ENCODE measurements around the gene OR5B3. TPM values are rescaled to one million over a fixed set of nuclear protein-coding genes. Genes with fewer than 3 reads are reported as not detected.

Gene OR5B3
- polyA plus RNA-seq, 1 donor (not counting 4 experiments of a cell fraction or from before 2014, with no cell fraction given): not detected

DNA sequence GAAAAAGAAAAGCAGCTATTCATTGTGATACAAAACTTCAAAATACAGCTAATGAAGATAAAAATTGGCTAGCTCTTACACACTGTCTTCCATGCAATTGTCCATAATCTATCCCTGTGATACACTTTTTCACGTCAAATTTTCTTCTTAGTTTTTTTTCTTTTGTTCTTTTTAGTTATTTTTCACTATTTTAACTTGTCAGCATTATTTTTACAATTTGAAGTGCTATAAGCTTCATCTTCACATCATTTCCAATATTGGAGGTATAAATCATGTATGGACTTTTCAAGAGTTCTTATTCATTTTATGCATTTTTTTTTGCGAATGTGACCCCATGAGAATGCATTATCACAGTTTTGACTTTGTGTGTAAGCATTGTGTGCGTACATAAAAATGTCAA is 51.9 kb downstream of the OR5B3 start:
- Histone ChIP-seq H3K79me2 (ENCODE audit: control insufficient read depth, insufficient read depth, low read length) (no peaks in the 10 kb centered on the region), H4K20me1 (ENCODE audit: control insufficient read depth, extremely low read depth, insufficient read depth, low read length) (no peaks in the 10 kb centered on the region), H3K4me2 (ENCODE audit: control insufficient read depth, extremely low read depth, insufficient read depth, low read depth, low read length) (no peak overlapping the region), H3K36me3 (ENCODE audit: control insufficient read depth in 2 of 2, extremely low read depth in 1 of 2, insufficient read depth in 2 of 2, low read length in 2 of 2) (no peaks in the 10 kb centered on the region), H3K9me1 (ENCODE audit: control insufficient read depth, extremely low read depth, insufficient read depth, low read length) (no peaks in the 10 kb centered on the region), H3K4me3 (ENCODE audit: control insufficient read depth in 2 of 3, extremely low read depth in 1 of 3, insufficient read depth in 2 of 3, low read depth in 1 of 3, low read length in 3 of 3) (no peak overlapping the region), H3K27me3 (ENCODE audit: control insufficient read depth, extremely low read depth, insufficient read depth, low read length) (no peaks in the 10 kb centered on the region), H3K9me3 (ENCODE audit: control insufficient read depth, low read depth, low read length) (no peaks in the 10 kb centered on the region), H3K27ac (ENCODE audit: control insufficient read depth, insufficient read depth, low read length) (no peak overlapping the region), H3K4me1 (ENCODE audit: control insufficient read depth, extremely low read depth, insufficient read depth, low read length) (no peaks in the 10 kb centered on the region), H2AFZ (ENCODE audit: control insufficient read depth, low read length) (no peak overlapping the region), H3K9ac (ENCODE audit: control insufficient read depth, extremely low read depth, insufficient read depth, low read length) (no peak overlapping the region)
- dilution Hi-C loops (cut with MboI; ENCODE audit: extremely low pct_ligation_motif_present, low sequenced_read_pairs): no loop called here
- DNase-seq (ENCODE audit: low read depth, low spot score): no peak
- FAIRE-seq: no peak
- TF ChIP-seq, protein P1, sequence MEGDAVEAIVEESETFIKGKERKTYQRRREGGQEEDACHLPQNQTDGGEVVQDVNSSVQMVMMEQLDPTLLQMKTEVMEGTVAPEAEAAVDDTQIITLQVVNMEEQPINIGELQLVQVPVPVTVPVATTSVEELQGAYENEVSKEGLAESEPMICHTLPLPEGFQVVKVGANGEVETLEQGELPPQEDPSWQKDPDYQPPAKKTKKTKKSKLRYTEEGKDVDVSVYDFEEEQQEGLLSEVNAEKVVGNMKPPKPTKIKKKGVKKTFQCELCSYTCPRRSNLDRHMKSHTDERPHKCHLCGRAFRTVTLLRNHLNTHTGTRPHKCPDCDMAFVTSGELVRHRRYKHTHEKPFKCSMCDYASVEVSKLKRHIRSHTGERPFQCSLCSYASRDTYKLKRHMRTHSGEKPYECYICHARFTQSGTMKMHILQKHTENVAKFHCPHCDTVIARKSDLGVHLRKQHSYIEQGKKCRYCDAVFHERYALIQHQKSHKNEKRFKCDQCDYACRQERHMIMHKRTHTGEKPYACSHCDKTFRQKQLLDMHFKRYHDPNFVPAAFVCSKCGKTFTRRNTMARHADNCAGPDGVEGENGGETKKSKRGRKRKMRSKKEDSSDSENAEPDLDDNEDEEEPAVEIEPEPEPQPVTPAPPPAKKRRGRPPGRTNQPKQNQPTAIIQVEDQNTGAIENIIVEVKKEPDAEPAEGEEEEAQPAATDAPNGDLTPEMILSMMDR (optimal IDR thresholded peaks at IDR 0.05 in 1 of 3, IDR thresholded peaks at IDR 0.05 in 1 of 3, conservative IDR thresholded peaks at IDR 0.05 in 1 of 3; ENCODE audit: extremely low read depth in 1 of 3, insufficient read depth in 2 of 3, low read length in 3 of 3): no peak
- TF ChIP-seq EZH2 (IDR thresholded peaks at IDR 0.05; ENCODE audit: low read length): no peak

Other genes with a start within 250 kb of the OR5B3 start
- not detected in 3 replicates for gene OR9Q2, start 217.8 kb downstream of the OR5B3 start, polyA plus RNA-seq
- not detected in 3 replicates for gene OR1S2, start 202.7 kb downstream of the OR5B3 start, polyA plus RNA-seq
- not detected in 3 replicates for gene OR1S1, start 194.2 kb downstream of the OR5B3 start, polyA plus RNA-seq
- not detected in 3 replicates for gene OR10Q1, start 178.0 kb downstream of the OR5B3 start, polyA plus RNA-seq
- gene OR10W1, start 138.6 kb downstream of the OR5B3 start, polyA plus RNA-seq: not detected in 3 replicates
- gene OR5B17, start 47.8 kb downstream of the OR5B3 start, polyA plus RNA-seq: not detected in 3 replicates
- not detected in 3 replicates for gene OR5B2, start 21.2 kb upstream of the OR5B3 start, polyA plus RNA-seq
- not detected in 3 replicates for gene OR5B12, start 35.4 kb upstream of the OR5B3 start, polyA plus RNA-seq
- gene OR5B21, start 101.2 kb upstream of the OR5B3 start, polyA plus RNA-seq: 0.06 to 0.21 TPM (median 0.09 TPM) in 3 replicates
- gene LPXN, start 169.0 kb upstream of the OR5B3 start, polyA plus RNA-seq: 83.9 to 147 TPM (median 92.5 TPM) in 3 replicates
- gene ZFP91, start 172.2 kb upstream of the OR5B3 start, polyA plus RNA-seq: 30.1 to 45.6 TPM (median 34.0 TPM) in 3 replicates
- gene CNTF, start 215.8 kb upstream of the OR5B3 start, polyA plus RNA-seq: 0.96 to 1.9 TPM (median 1.3 TPM) in 3 replicates

Data from keratinocyte (primary cell).